ENCODE measurements around the gene SETSIP. TPM values are rescaled to one million over a fixed set of nuclear protein-coding genes. Genes with fewer than 3 reads are reported as not detected.
"Not testable (repeated sequence)": the region's sequence is repeated elsewhere in the genome, so short reads cannot be mapped to it uniquely, and the experiment has no call there.

SETSIP gene
- total RNA-seq, 4 donors from 2014 or later, result not detected

- peaks cover 0 to 16% (median 0%) of the 10 kb centered on the region in 4 donors for H3K4me1 ChIP-seq
- WGBS, 2 donors, result 40 to 41% methylated on average over 29 to 31 of the region's 31 CpGs
- H3K4me3 ChIP-seq, result peak overlapping the region in 3 of 4 donors; percentile 31 to 63 (median 45)
Measured at GRCh38 chr1:92029241-92029922, 45.8 kb downstream of the SETSIP start.

GRCh38 chr1:92026806-92027205 is 48.4 kb downstream of the SETSIP start:
- peaks cover 0 to 7% (median 0%) of the 10 kb centered on the region in 4 donors for H3K9me3 ChIP-seq
- no peaks in the 10 kb centered on the region for H3K36me3 ChIP-seq
- peaks cover 0 to 16% (median 0%) of the 10 kb centered on the region in 4 donors for H3K4me1 ChIP-seq
- DNase-seq (ENCODE audit: low spot score in 2 of 2), result no peak
- H3K4me3 ChIP-seq, result no peak overlapping the region
- H3K27me3 ChIP-seq, result peaks cover 0 to 11% of the 10 kb centered on the region in 2 donors
- H3K27ac ChIP-seq, result no peak overlapping the region
- WGBS, 2 donors, result 92% methylated on average over 9 of the region's 9 CpGs
- TF ChIP-seq CTCF (IDR thresholded peaks at IDR 0.05) (no peak), POLR2A (IDR thresholded peaks at IDR 0.05) (no peak), EP300 (IDR thresholded peaks at IDR 0.05) (no peak)

More at GRCh38 chr1:92029241-92029922, 45.8 kb downstream of the SETSIP start:
- DNase-seq (ENCODE audit: low spot score in 2 of 2), result no peak
- Histone ChIP-seq H3K27me3 (peaks cover 0 to 11% of the 10 kb centered on the region in 2 donors), H3K27ac (no peak overlapping the region), H3K9me3 (peaks cover 0 to 7% (median 0%) of the 10 kb centered on the region in 4 donors), H3K36me3 (no peaks in the 10 kb centered on the region)
- TF ChIP-seq EP300 (IDR thresholded peaks at IDR 0.05) (no peak), POLR2A (IDR thresholded peaks at IDR 0.05) (no peak), CTCF (IDR thresholded peaks at IDR 0.05) (no peak)

GRCh38 chr1:92026042-92026441 is 49.2 kb downstream of the SETSIP start:
- 100% methylated on average over 17 of the region's 29 CpGs; no CpG with 5 or more reads in 1 of the 2 donors for WGBS, 2 donors
- H3K36me3 ChIP-seq; H3K9me3 ChIP-seq; H3K4me3 ChIP-seq; DNase-seq (ENCODE audit: low spot score in 2 of 2); H3K27ac ChIP-seq: not testable (repeated sequence)
- peaks cover 0 to 16% (median 0%) of the 10 kb centered on the region in 4 donors for H3K4me1 ChIP-seq
- H3K27me3 ChIP-seq, result peaks cover 0 to 11% of the 10 kb centered on the region in 2 donors

Other genes with a start within 250 kb of the SETSIP start
- 100 to 1,000 TPM; 116 to 306 (median 171) TPM for gene TGFBR3, start 189.3 kb downstream of the SETSIP start, total RNA-seq
- under 1 TPM in 1 of 4 donors, not detected in 3; 0.30 TPM for gene BRDT, start 126.0 kb downstream of the SETSIP start, total RNA-seq
- gene EPHX4, start 45.4 kb downstream of the SETSIP start, total RNA-seq, result 1 to 10 TPM in 1 of 4 donors, not detected in 3; 1.1 TPM
- 10 to 100 TPM in 2 of 4 donors, 1 to 10 TPM in 2; 7.8 to 19.0 (median 14.4) TPM for gene BTBD8, start 4.9 kb upstream of the SETSIP start, total RNA-seq
- not detected for gene C1orf146, start 142.5 kb upstream of the SETSIP start, total RNA-seq
- 10 to 100 TPM in 1 of 4 donors, 1 to 10 TPM in 3; 5.2 to 12.0 (median 8.1) TPM for gene GLMN, start 223.6 kb upstream of the SETSIP start, total RNA-seq
- gene RPAP2, start 223.6 kb upstream of the SETSIP start, total RNA-seq, result 10 to 100 TPM in 2 of 4 donors, 1 to 10 TPM in 2; 3.3 to 12.2 (median 7.7) TPM

All from tibial nerve (tissue), 4 donors.